HCT116 (cell line): Measurements from ENCODE around the gene HCRTR1. TPM values are rescaled to one million over a fixed set of nuclear protein-coding genes. Genes with fewer than 3 reads are reported as not detected.

Experiments used
- ATAC-seq: fragments of 200-7000 bp; cut with Tn5 transposase; 2 replicates; pipeline ENCODE4 v1.9.1; 2020; ENCODE audit warnings: mild to moderate bottlenecking, moderate library complexity
- BruUV-seq: library from RNA; stranded (reverse); fragments of 400-500 nt; replicated peaks from 2 replicates; lab custom pipeline; 2021; lab: Mats Ljungman, UMichigan
- CTCF ChIA-PET: fragments of 300-600 bp; sonication (Branson Sonifier 250); formaldehyde crosslinking; loops from one replicate; lab custom pipeline; 2021; ENCODE audit warnings: antibody characterized with exemption; lab: Charles Lee
- POLR2A ChIA-PET: fragments of 300-600, 350-600 bp; sonication (Branson Sonifier 250); formaldehyde crosslinking; loops from one replicate; lab custom pipeline; 2021; ENCODE audit warnings: antibody characterized with exemption; lab: Charles Lee
- RAD21 ChIA-PET, 2 experiments: fragments of 300-600 bp; sonication (Branson Sonifier 250); formaldehyde crosslinking; loops; one replicate each; lab custom pipeline; 2023; ENCODE audit warnings: low total read pairs in 2 of 2; ENCODE audit not compliant: uncharacterized antibody in 2 of 2, unreplicated experiment in 2 of 2, low non-redundant PET in 1 of 2; lab: Charles Lee
- DNase-seq: peaks from one replicate; pipeline ENCODE4 v3.0.0-alpha.2; 2010; ENCODE audit warnings: low read depth, low spot score
- H2AFZ ChIP-seq: fragments of 200-600 bp; shearing (Covaris generic), sonication (generic); 2 replicates; pipeline ENCODE4 v1.6.1; 2017; ENCODE audit warnings: low read depth, mixed run types, mixed read lengths, antibody characterized with exemption, low read length; ENCODE audit not compliant: poor library complexity, severe bottlenecking
- H3K27ac ChIP-seq: 2 replicates; pipeline ENCODE4 v1.5.1; 2012; ENCODE audit warnings: low read depth, low read length
- H3K27me3 ChIP-seq: fragments of 200-600 bp; sonication (generic); 2 replicates; pipeline ENCODE4 v1.6.1; 2016; ENCODE audit warnings: mixed run types, low read length, mixed read lengths; ENCODE audit not compliant: insufficient read depth
- H3K36me3 ChIP-seq, 2 experiments: fragments of 200-500 bp in 1 of 2; fragments of 200-600 bp in 1 of 2; sonication (Bioruptor generic) in 1 of 2; sonication (generic) in 1 of 2; 2 replicates each; pipeline versions ENCODE4 v1.5.1 to v1.6.1; 2014 to 2016; ENCODE audit warnings: low read length in 2 of 2, inconsistent platforms in 1 of 2, mixed read lengths in 1 of 2, mixed run types in 1 of 2; ENCODE audit not compliant: insufficient read depth in 2 of 2, control insufficient read depth in 1 of 2
- H3K4me1 ChIP-seq, 2 experiments: fragments of 200-600 bp in 1 of 2; sonication (generic) in 1 of 2; 2 replicates each; pipeline versions ENCODE4 v1.5.1 to v1.6.1; 2012 to 2017; ENCODE audit warnings: low read length in 2 of 2, inconsistent platforms in 1 of 2, mild to moderate bottlenecking in 1 of 2, mixed read lengths in 1 of 2, mixed run types in 1 of 2, moderate library complexity in 1 of 2; ENCODE audit not compliant: insufficient read depth in 2 of 2, control insufficient read depth in 1 of 2
- H3K4me2 ChIP-seq: fragments of 200-600 bp; sonication (generic); 2 replicates; pipeline ENCODE4 v1.6.1; 2017; ENCODE audit warnings: mixed run types, low read length, mixed read lengths
- H3K4me3 ChIP-seq, 2 experiments: fragments of 200-600 bp in 1 of 2; sonication (generic) in 1 of 2; replicated peaks in 1 of 2; 2 replicates each; pipeline ENCODE4 v1.5.1; 2011 to 2016; ENCODE audit warnings: low read length in 2 of 2, control low read depth in 1 of 2, low read depth in 1 of 2, mild to moderate bottlenecking in 1 of 2, mixed read lengths in 1 of 2, mixed run types in 1 of 2
- H3K79me2 ChIP-seq: fragments of 200-600 bp; sonication (generic); 2 replicates; pipeline ENCODE4 v1.6.1; 2017; ENCODE audit warnings: mild to moderate bottlenecking, mixed run types, low read length, moderate library complexity, mixed read lengths; ENCODE audit not compliant: insufficient read depth
- H3K9ac ChIP-seq: fragments of 200-600 bp; sonication (generic); 2 replicates; pipeline ENCODE4 v1.6.1; 2016; ENCODE audit warnings: low read length, mixed read lengths
- H3K9me2 ChIP-seq: fragments of 200-600 bp; sonication (generic), shearing (Covaris generic); 2 replicates; pipeline ENCODE4 v1.6.1; 2017; ENCODE audit warnings: mixed run types, mild to moderate bottlenecking, moderate library complexity; ENCODE audit not compliant: insufficient read depth
- H3K9me3 ChIP-seq, 2 experiments: fragments of 200-500 bp in 1 of 2; fragments of 200-600 bp in 1 of 2; sonication (Bioruptor generic) in 1 of 2; sonication (generic) in 1 of 2; 2 replicates each; pipeline ENCODE4 v1.6.1; 2014 to 2017; ENCODE audit warnings: low read length in 2 of 2, mixed read lengths in 2 of 2, inconsistent platforms in 1 of 2, low read depth in 1 of 2, mild to moderate bottlenecking in 1 of 2, mixed run types in 1 of 2, moderate library complexity in 1 of 2; ENCODE audit not compliant: control insufficient read depth in 1 of 2, insufficient read depth in 1 of 2
- H4K20me1 ChIP-seq: fragments of 200-600 bp; sonication (generic), shearing (Covaris generic); 2 replicates; pipeline ENCODE4 v1.6.1; 2017; ENCODE audit warnings: mixed run types, mild to moderate bottlenecking, moderate library complexity; ENCODE audit not compliant: insufficient read depth
- ATF3 ChIP-seq: IDR thresholded peaks from 2 replicates; pipeline ENCODE4 v1.6.1; 2012
- CBX3 ChIP-seq: IDR thresholded peaks from 2 replicates; pipeline ENCODE4 v1.6.1; 2012; ENCODE audit warnings: low read depth
- EGR1 ChIP-seq: IDR thresholded peaks from 2 replicates; pipeline ENCODE4 v1.6.1; 2012; ENCODE audit warnings: low read depth
- ELF1 ChIP-seq: IDR thresholded peaks from 2 replicates; pipeline ENCODE4 v1.6.1; 2012; ENCODE audit warnings: low read depth, borderline replicate concordance
- EZH2 ChIP-seq: fragments of 200-600 bp; sonication (generic); IDR thresholded peaks from 2 replicates; pipeline ENCODE4 v1.6.1; 2017; ENCODE audit warnings: antibody characterized with exemption, mixed run types
- FOSL1 ChIP-seq: IDR thresholded peaks from 2 replicates; pipeline ENCODE4 v1.6.1; 2012; ENCODE audit warnings: low read depth
- JUND ChIP-seq: IDR thresholded peaks from 2 replicates; pipeline ENCODE4 v1.6.1; 2012
- MAX ChIP-seq: IDR thresholded peaks from 2 replicates; pipeline ENCODE4 v1.6.1; 2012
- POLR2A ChIP-seq: IDR thresholded peaks from 2 replicates; pipeline ENCODE4 v1.7.0; 2011; ENCODE audit warnings: borderline replicate concordance; ENCODE audit not compliant: insufficient read depth, insufficient read length; ENCODE audit errors: extremely low read depth
- POLR2AphosphoS5 ChIP-seq: IDR thresholded peaks from 2 replicates; pipeline ENCODE4 v1.6.1; 2011; ENCODE audit warnings: mild to moderate bottlenecking, low read depth, low read length, moderate library complexity
- REST ChIP-seq: IDR thresholded peaks from 2 replicates; pipeline ENCODE4 v1.6.1; 2012; ENCODE audit warnings: low read depth
- YY1 ChIP-seq: IDR thresholded peaks from 2 replicates; pipeline ENCODE4 v1.6.1; 2011; ENCODE audit warnings: low read length, low read depth, moderate library complexity, mild to moderate bottlenecking; ENCODE audit not compliant: insufficient replicate concordance; ENCODE audit errors: extremely low read depth
- ZFX ChIP-seq: fragments of 450-650 bp; IDR thresholded peaks from 2 replicates; pipeline ENCODE4 v1.6.1; 2017
- intact Hi-C: fragments of 100-400 bp; cut with micrococcal nuclease; formaldehyde crosslinking; loops from 2 replicates; pipeline ENCODE4 v1.10.0; 2022
- total RNA-seq: library from RNA; stranded (reverse); gene quantifications from one replicate; pipeline ENCODE4 v1.2.1, GENCODE V29; 2021; ENCODE audit not compliant: unreplicated experiment

Gene HCRTR1
- total RNA-seq, 1 experiment from 2014 or later: not detected

GRCh38 chr1:31665234-31665878, 47.9 kb downstream of the HCRTR1 start:
- ATAC-seq (no peak), DNase-seq (no peak)
- H3K4me2 ChIP-seq: no peak overlapping the region
- no peaks in the 10 kb centered on the region for H3K36me3 ChIP-seq
- ChIA-PET RAD21 (interaction anchor here (1.1 to 2.8 kb wide), 3 partner anchors 40 to 123 kb away, joined by 3 to 28 read pairs (median 10); no protein-coding TSS in a partner anchor), POLR2A (interaction anchor here (1.3 kb wide), 1 partner anchor 124 kb away, joined by 8 read pairs; no protein-coding TSS in a partner anchor), CTCF (interaction anchor here (1.0 to 6.0 kb wide), 6 partner anchors 43 to 123 kb away, joined by 3 to 105 read pairs (median 3); no protein-coding TSS in a partner anchor)
- H3K4me1 ChIP-seq: peaks cover 17 to 23% of the 10 kb centered on the region in 2 experiments
- no peak overlapping the region for H2AFZ ChIP-seq
- TF ChIP-seq EZH2 (no peak), POLR2AphosphoS5 (no peak), YY1 (no peak), JUND (no peak), EGR1 (no peak), POLR2A (no peak), ATF3 (no peak), MAX (no peak), FOSL1 (no peak), REST (no peak), ELF1 (no peak), CBX3 (no peak), ZFX (no peak)
- H3K9me2 ChIP-seq: no peaks in the 10 kb centered on the region
- H3K27me3 ChIP-seq: no peaks in the 10 kb centered on the region
- H3K9ac ChIP-seq: no peak overlapping the region
- no peaks in the 10 kb centered on the region for H3K79me2 ChIP-seq
- intact Hi-C loops: loop anchor here (2.0 to 10.0 kb wide), 2 partner anchors 49 to 299 kb away; no protein-coding TSS in a partner anchor
- H4K20me1 ChIP-seq: no peaks in the 10 kb centered on the region
- no peak overlapping the region for H3K27ac ChIP-seq
- H3K4me3 ChIP-seq: no peak overlapping the region
- no peaks in the 10 kb centered on the region for H3K9me3 ChIP-seq
- no TSS peak for BruUV-seq
